H9 (cell line): ENCODE measurements around the gene BRD9. TPM values are rescaled to one million over a fixed set of nuclear protein-coding genes. Genes with fewer than 3 reads are reported as not detected.

Source experiments
- DNase-seq: peaks from one replicate; pipeline ENCODE4 v3.0.0-alpha.2; 2017
- H2AFZ ChIP-seq: one replicate; pipeline ENCODE4 v1.6.1; 2013; ENCODE audit warnings: mild to moderate bottlenecking, low read length, control low read depth, moderate library complexity
- H2AK5ac ChIP-seq: 2 replicates; pipeline ENCODE4 v1.6.1; 2013; ENCODE audit warnings: low read length, control low read depth, mixed read lengths; ENCODE audit not compliant: insufficient read length
- H2BK120ac ChIP-seq: one replicate; pipeline ENCODE4 v1.6.1; 2013; ENCODE audit warnings: low read depth, mild to moderate bottlenecking, low read length, control low read depth, inconsistent platforms; ENCODE audit not compliant: poor library complexity, severe bottlenecking
- H2BK12ac ChIP-seq: 2 replicates; pipeline ENCODE4 v1.6.1; 2013; ENCODE audit warnings: low read length, control low read depth, mixed read lengths, low read depth; ENCODE audit not compliant: insufficient read length
- H2BK15ac ChIP-seq: 2 replicates; pipeline ENCODE4 v1.6.1; 2013; ENCODE audit warnings: low read depth, low read length, control low read depth
- H2BK20ac ChIP-seq: one replicate; pipeline ENCODE4 v1.6.1; 2013; ENCODE audit warnings: low read depth, mild to moderate bottlenecking, low read length, control low read depth, inconsistent platforms; ENCODE audit not compliant: poor library complexity, severe bottlenecking
- H2BK5ac ChIP-seq: 2 replicates; pipeline ENCODE4 v1.6.1; 2013; ENCODE audit warnings: low read length, control low read depth, mixed read lengths; ENCODE audit not compliant: insufficient read length
- H3K14ac ChIP-seq: 2 replicates; pipeline ENCODE4 v1.6.1; 2013; ENCODE audit warnings: low read length, control low read depth; ENCODE audit not compliant: insufficient read depth
- H3K18ac ChIP-seq: 2 replicates; pipeline ENCODE4 v1.6.1; 2013; ENCODE audit warnings: low read depth, mild to moderate bottlenecking, mixed read lengths, low read length, control low read depth; ENCODE audit not compliant: insufficient read length
- H3K23ac ChIP-seq: 2 replicates; pipeline ENCODE4 v1.6.1; 2013; ENCODE audit warnings: low read length, control low read depth, mixed read lengths, low read depth; ENCODE audit not compliant: insufficient read length
- H3K23me2 ChIP-seq: 2 replicates; pipeline ENCODE4 v1.6.1; 2013; ENCODE audit warnings: low read depth, mild to moderate bottlenecking, mixed read lengths, low read length, control low read depth; ENCODE audit not compliant: insufficient read length, poor library complexity, severe bottlenecking
- H3K27ac ChIP-seq: 2 replicates; pipeline ENCODE4 v1.5.1; 2013; ENCODE audit warnings: low read length, control low read depth, mixed read lengths, low read depth; ENCODE audit not compliant: insufficient read length
- H3K27me3 ChIP-seq: 2 replicates; pipeline ENCODE4 v1.6.1; 2013; ENCODE audit warnings: low read length, control low read depth, inconsistent platforms; ENCODE audit not compliant: insufficient read depth
- H3K4ac ChIP-seq: 2 replicates; pipeline ENCODE4 v1.6.1; 2013; ENCODE audit warnings: low read depth, mild to moderate bottlenecking, control low read depth, inconsistent platforms, low read length, moderate library complexity
- H3K4me1 ChIP-seq: 2 replicates; pipeline ENCODE4 v1.6.1; 2013; ENCODE audit warnings: low read length, control low read depth, inconsistent platforms; ENCODE audit not compliant: insufficient read depth
- H3K4me2 ChIP-seq: 2 replicates; pipeline ENCODE4 v1.6.1; 2013; ENCODE audit warnings: low read length, control low read depth, mixed read lengths; ENCODE audit not compliant: insufficient read length, insufficient read depth
- H3K56ac ChIP-seq: 2 replicates; pipeline ENCODE4 v1.6.1; 2013; ENCODE audit warnings: low read depth, mild to moderate bottlenecking, mixed read lengths, low read length, control low read depth; ENCODE audit not compliant: insufficient read length
- H3K79me1 ChIP-seq: 2 replicates; pipeline ENCODE4 v1.6.1; 2013; ENCODE audit warnings: low read depth, mild to moderate bottlenecking, moderate library complexity, low read length, control low read depth, inconsistent platforms; ENCODE audit not compliant: insufficient read depth, poor library complexity, severe bottlenecking
- H3K79me2 ChIP-seq: 2 replicates; pipeline ENCODE4 v1.6.1; 2013; ENCODE audit warnings: low read length, control low read depth, inconsistent platforms; ENCODE audit not compliant: insufficient read depth
- H3K9ac ChIP-seq: 2 replicates; pipeline ENCODE4 v1.6.1; 2013; ENCODE audit warnings: low read length, control low read depth, mixed read lengths; ENCODE audit not compliant: insufficient read length; ENCODE audit errors: extremely low read depth
- H3K9me3 ChIP-seq: one replicate; pipeline ENCODE4 v1.6.1; 2013; ENCODE audit warnings: low read depth, low read length, inconsistent platforms; ENCODE audit not compliant: control insufficient read depth
- H3T11ph ChIP-seq: one replicate; pipeline ENCODE4 v1.6.1; 2013; ENCODE audit warnings: mild to moderate bottlenecking, low read length, control low read depth, inconsistent platforms
- H4K20me1 ChIP-seq: one replicate; pipeline ENCODE4 v1.6.1; 2013; ENCODE audit not compliant: control insufficient read depth, insufficient read length, insufficient read depth
- H4K5ac ChIP-seq: 2 replicates; pipeline ENCODE4 v1.6.1; 2013; ENCODE audit warnings: low read depth, mild to moderate bottlenecking, mixed read lengths, low read length, control low read depth; ENCODE audit not compliant: insufficient read length
- H4K8ac ChIP-seq: replicated peaks from 2 replicates; pipeline ENCODE4 v1.6.1; 2013; ENCODE audit warnings: low read length, control low read depth, mixed read lengths, low read depth; ENCODE audit not compliant: insufficient read length
- H4K91ac ChIP-seq: 2 replicates; pipeline ENCODE4 v1.6.1; 2013; ENCODE audit warnings: low read depth, mild to moderate bottlenecking, moderate library complexity, mixed read lengths, low read length, control low read depth; ENCODE audit not compliant: insufficient read length
- H3K27ac Mint-ChIP-seq, 3 experiments: 2 replicates in 2 of 3; 3 replicates in 1 of 3; pipeline ENCODE4 v1.8.0; 2020 to 2021; ENCODE audit warnings: mixed read lengths in 3 of 3, mild to moderate bottlenecking in 1 of 3, moderate library complexity in 1 of 3
- H3K27me3 Mint-ChIP-seq: 2 replicates; pipeline ENCODE4 v1.8.0; 2021; ENCODE audit warnings: low read depth, mild to moderate bottlenecking, moderate library complexity, mixed read lengths
- H3K36me3 Mint-ChIP-seq, 3 experiments: 2 replicates in 2 of 3; 3 replicates in 1 of 3; pipeline ENCODE4 v1.8.0; 2020 to 2021; ENCODE audit warnings: low read depth in 3 of 3, mixed read lengths in 3 of 3; ENCODE audit not compliant: insufficient read depth in 1 of 3
- H3K4me1 Mint-ChIP-seq, 2 experiments: 2 replicates each; pipeline ENCODE4 v1.8.0; 2020; ENCODE audit warnings: mixed read lengths in 2 of 2
- H3K4me3 Mint-ChIP-seq, 2 experiments: 2 replicates in 1 of 2; 3 replicates in 1 of 2; pipeline ENCODE4 v1.8.0; 2020 to 2021; ENCODE audit warnings: mild to moderate bottlenecking in 2 of 2, mixed read lengths in 2 of 2, moderate library complexity in 1 of 2
- H3K9me3 Mint-ChIP-seq, 2 experiments: 2 replicates in 1 of 2; 3 replicates in 1 of 2; pipeline ENCODE4 v1.8.0; 2020; ENCODE audit warnings: mild to moderate bottlenecking in 2 of 2, mixed read lengths in 2 of 2, moderate library complexity in 1 of 2
- CTCF ChIP-seq: fragments of 200-600 bp; sonication (generic); conservative IDR thresholded peaks from 3 replicates; pipeline ENCODE4 v1.8.0; 2021; ENCODE audit warnings: antibody characterized with exemption, mild to moderate bottlenecking
- WGBS: extraction: QIAGEN DNeasy Blood & Tissue Kit; methylation state at CpG from one replicate; pipeline ENCODE4 v1.1.7; 2013; ENCODE audit warnings: missing lambda C conversion rate, low lambda C conversion rate, mixed read lengths; ENCODE audit not compliant: insufficient read length; ENCODE audit errors: extremely low coverage; 5-methylcytosine and 5-hydroxymethylcytosine counted together
- total RNA-seq: library from RNA; stranded (reverse); gene quantifications from 2 replicates; pipeline ENCODE4 v1.2.1, GENCODE V29; 2021

The BRD9 gene
- total RNA-seq, 1 experiment from 2014 or later = 70.5 TPM

GRCh38 chr5:870956-871355, 21.6 kb downstream of the BRD9 start:
- no peak overlapping the region for H2BK120ac ChIP-seq

More at GRCh38 chr5:870956-871355, 21.6 kb downstream of the BRD9 start:
- Histone ChIP-seq H4K91ac (no peak overlapping the region), H3K4ac (no peak overlapping the region), H3K56ac (no peak overlapping the region), H3K23ac (no peak overlapping the region), H2BK20ac (no peak overlapping the region), H2BK12ac (no peak overlapping the region), H4K5ac (no peak overlapping the region), H3K9ac (no peak overlapping the region), H4K20me1 (no peaks in the 10 kb centered on the region), H3K4me2 (no peak overlapping the region), H3K4me1 (no peaks in the 10 kb centered on the region), H3K23me2 (no peaks in the 10 kb centered on the region), H3K79me1 (no peaks in the 10 kb centered on the region), H3K27ac (no peak overlapping the region), H3K18ac (no peak overlapping the region), H3T11ph (no peak overlapping the region), H3K79me2 (no peaks in the 10 kb centered on the region), H3K14ac (no peak overlapping the region), H3K9me3 (no peaks in the 10 kb centered on the region), H2BK15ac (no peak overlapping the region), H2AK5ac (no peak overlapping the region), H2BK5ac (no peak overlapping the region), H3K27me3 (no peaks in the 10 kb centered on the region), H4K8ac (no peak overlapping the region), H2AFZ (no peak overlapping the region)
- WGBS = no CpG with 5 or more reads among the region's 5 CpGs
- Mint-ChIP-seq H3K4me3 (no peak overlapping the region), H3K27ac (no peak overlapping the region), H3K9me3 (no peaks in the 10 kb centered on the region), H3K36me3 (peaks cover 56 to 98% (median 81%) of the 10 kb centered on the region in 3 experiments), H3K27me3 (no peaks in the 10 kb centered on the region), H3K4me1 (peaks cover 0 to 6% of the 10 kb centered on the region in 2 experiments; a peak in 3 of 4 replicates)
- no peak for DNase-seq
- TF ChIP-seq CTCF = no peak
